ENCODE results near the gene OSBPL10. TPM values are rescaled to one million over a fixed set of nuclear protein-coding genes. Genes with fewer than 3 reads are reported as not detected.

The OSBPL10 gene
- total RNA-seq, 3 donors from 2014 or later, result 3.2 to 7.0 (median 6.8) TPM

GRCh38 chr3:31763731-31764130 is 217.3 kb downstream of the OSBPL10 start:
- ATAC-seq, result no peak
- no peaks in the 10 kb centered on the region for H3K36me3 Mint-ChIP-seq (ENCODE audit: insufficient read depth)
- H3K4me1 Mint-ChIP-seq (ENCODE audit: low read depth), result peaks cover 3% of the 10 kb centered on the region
- H3K27me3 Mint-ChIP-seq (ENCODE audit: low read depth), result no peaks in the 10 kb centered on the region
- no peak overlapping the region for H3K4me3 Mint-ChIP-seq
- H3K9me3 Mint-ChIP-seq, result no peaks in the 10 kb centered on the region
- no peak for DNase-seq

DNA sequence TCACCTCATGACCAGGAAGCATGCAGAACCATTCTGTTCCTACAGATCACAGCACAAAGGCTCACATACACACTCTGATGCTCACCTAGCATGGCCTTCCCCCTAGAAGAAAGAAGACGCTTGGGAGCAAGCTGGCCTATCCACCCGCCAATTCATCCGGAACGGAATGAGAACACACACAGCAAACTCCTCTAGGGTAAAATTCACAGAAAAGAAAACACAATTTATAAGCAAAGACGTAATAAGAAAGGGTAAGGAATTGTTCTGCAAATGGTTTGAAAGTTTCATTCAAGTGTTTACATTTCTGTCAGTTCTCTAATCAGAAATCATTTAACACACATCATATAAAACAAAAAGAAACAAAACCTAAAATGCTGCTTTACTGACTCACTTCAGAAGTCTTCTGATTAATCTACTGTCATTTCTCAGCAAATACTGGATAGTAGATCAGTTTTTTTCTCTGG is 218.1 kb downstream of the OSBPL10 start:
- no peaks in the 10 kb centered on the region for H3K36me3 Mint-ChIP-seq (ENCODE audit: insufficient read depth)
- H3K4me3 Mint-ChIP-seq, result no peak overlapping the region
- no peak for DNase-seq
- no peak for ATAC-seq
- H3K4me1 Mint-ChIP-seq (ENCODE audit: low read depth), result peaks cover 3% of the 10 kb centered on the region
- H3K27me3 Mint-ChIP-seq (ENCODE audit: low read depth), result no peaks in the 10 kb centered on the region
- no peaks in the 10 kb centered on the region for H3K9me3 Mint-ChIP-seq

- no peaks in the 10 kb centered on the region for H3K9me3 Mint-ChIP-seq
- no peak for DNase-seq
- peaks cover 3% of the 10 kb centered on the region for H3K4me1 Mint-ChIP-seq (ENCODE audit: low read depth)
- H3K4me3 Mint-ChIP-seq, result no peak overlapping the region
- peak in 1 of 2 donors; percentile 52 for ATAC-seq
- H3K27me3 Mint-ChIP-seq (ENCODE audit: low read depth), result no peaks in the 10 kb centered on the region
- no peaks in the 10 kb centered on the region for H3K36me3 Mint-ChIP-seq (ENCODE audit: insufficient read depth)
Measured at GRCh38 chr3:31762097-31762764, 218.8 kb downstream of the OSBPL10 start.

- Mint-ChIP-seq H3K4me1 (ENCODE audit: low read depth) (peaks cover 14% of the 10 kb centered on the region), H3K4me3 (no peak overlapping the region), H3K27me3 (ENCODE audit: low read depth) (no peaks in the 10 kb centered on the region), H3K9me3 (no peaks in the 10 kb centered on the region), H3K36me3 (ENCODE audit: insufficient read depth) (no peaks in the 10 kb centered on the region)
- ATAC-seq (no peak), DNase-seq (no peak)
Measured at GRCh38 chr3:31760654-31761053, 220.4 kb downstream of the OSBPL10 start.

GRCh38 chr3:31758322-31758965 is 222.6 kb downstream of the OSBPL10 start:
- no peaks in the 10 kb centered on the region for H3K36me3 Mint-ChIP-seq (ENCODE audit: insufficient read depth)
- DNase-seq (no peak), ATAC-seq (no peak)
- no peaks in the 10 kb centered on the region for H3K27me3 Mint-ChIP-seq (ENCODE audit: low read depth)
- peaks cover 29% of the 10 kb centered on the region for H3K4me1 Mint-ChIP-seq (ENCODE audit: low read depth)
- no peaks in the 10 kb centered on the region for H3K9me3 Mint-ChIP-seq
- no peak overlapping the region for H3K4me3 Mint-ChIP-seq

DNA sequence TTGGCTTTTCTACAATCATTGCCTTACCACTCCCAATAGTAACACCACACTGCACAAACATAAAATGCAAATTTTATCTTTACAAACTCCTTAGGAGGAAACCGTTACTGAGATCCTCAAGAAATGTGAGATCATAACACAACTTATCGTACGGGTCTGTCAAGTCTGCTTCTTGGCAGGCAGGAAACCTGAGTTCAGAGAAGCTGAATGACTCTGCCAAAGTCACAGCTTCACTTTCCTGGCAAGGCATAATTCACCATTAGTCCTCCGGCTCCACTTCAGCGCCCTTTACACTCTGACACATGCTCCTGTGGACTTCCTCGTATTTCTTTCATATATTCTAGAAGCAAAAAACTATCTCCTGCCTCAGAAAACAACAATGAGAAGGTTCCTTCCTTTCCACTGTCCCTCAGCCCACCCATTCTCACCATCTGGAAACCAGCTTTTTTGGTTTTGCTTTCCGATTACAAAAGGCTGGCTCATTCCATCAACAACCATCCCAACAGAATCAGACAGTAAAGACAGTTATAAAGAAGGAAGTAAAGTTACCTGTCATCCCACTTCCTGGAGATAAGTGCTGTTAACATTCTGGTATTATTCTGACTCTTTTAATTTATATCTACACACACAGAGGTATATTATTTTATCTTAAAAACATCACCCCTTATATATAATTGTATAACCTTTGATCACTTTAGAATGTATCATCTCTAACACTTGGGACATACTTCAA is 225.0 kb downstream of the OSBPL10 start:
- DNase-seq (no peak), ATAC-seq (peak; percentile 79)
- Mint-ChIP-seq H3K36me3 (ENCODE audit: insufficient read depth) (no peaks in the 10 kb centered on the region), H3K27me3 (ENCODE audit: low read depth) (no peaks in the 10 kb centered on the region), H3K4me3 (peak overlapping the region; percentile 43), H3K4me1 (ENCODE audit: low read depth) (peaks cover 26% of the 10 kb centered on the region), H3K9me3 (no peaks in the 10 kb centered on the region)

GRCh38 chr3:31754575-31755278 is 226.3 kb downstream of the OSBPL10 start:
- Mint-ChIP-seq H3K4me3 (no peak overlapping the region), H3K4me1 (ENCODE audit: low read depth) (peaks cover 26% of the 10 kb centered on the region), H3K27me3 (ENCODE audit: low read depth) (no peaks in the 10 kb centered on the region), H3K36me3 (ENCODE audit: insufficient read depth) (no peaks in the 10 kb centered on the region), H3K9me3 (no peaks in the 10 kb centered on the region)
- ATAC-seq (peak; percentile 46 to 52), DNase-seq (no peak)

- Mint-ChIP-seq H3K27me3 (ENCODE audit: low read depth) (peaks cover 3% of the 10 kb centered on the region), H3K36me3 (ENCODE audit: insufficient read depth) (no peaks in the 10 kb centered on the region), H3K4me1 (ENCODE audit: low read depth) (peaks cover 26% of the 10 kb centered on the region), H3K4me3 (no peak overlapping the region), H3K9me3 (no peaks in the 10 kb centered on the region)
- DNase-seq, result no peak
- ATAC-seq, result no peak
Measured at GRCh38 chr3:31753050-31753425, 228.0 kb downstream of the OSBPL10 start.

GRCh38 chr3:31752305-31753049 is 228.6 kb downstream of the OSBPL10 start:
- DNase-seq, result no peak
- Mint-ChIP-seq H3K9me3 (no peaks in the 10 kb centered on the region), H3K27me3 (ENCODE audit: low read depth) (peaks cover 3% of the 10 kb centered on the region), H3K4me3 (no peak overlapping the region), H3K36me3 (ENCODE audit: insufficient read depth) (no peaks in the 10 kb centered on the region), H3K4me1 (ENCODE audit: low read depth) (peaks cover 26% of the 10 kb centered on the region)
- no peak for ATAC-seq

DNA sequence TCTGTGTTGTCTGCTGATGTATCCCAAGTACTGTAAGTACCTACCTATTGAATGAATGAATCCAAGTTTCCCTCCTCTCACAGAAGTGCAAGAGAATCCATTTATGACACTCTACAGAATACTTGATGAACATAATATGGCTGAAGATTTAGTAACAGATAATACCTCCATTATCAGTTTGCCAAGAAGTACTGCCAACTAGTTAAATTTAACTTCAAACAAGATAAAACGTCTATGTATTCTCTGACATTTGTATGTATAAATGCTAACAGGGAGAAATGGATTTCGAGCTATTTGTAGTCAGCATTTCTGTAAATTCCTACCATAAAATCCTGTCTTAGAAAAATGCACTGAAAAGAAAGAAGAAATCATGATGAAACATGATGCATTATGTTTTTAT is 230.7 kb downstream of the OSBPL10 start:
- peaks cover 3% of the 10 kb centered on the region for H3K27me3 Mint-ChIP-seq (ENCODE audit: low read depth)
- no peak overlapping the region for H3K4me3 Mint-ChIP-seq
- H3K9me3 Mint-ChIP-seq, result no peaks in the 10 kb centered on the region
- peaks cover 12% of the 10 kb centered on the region for H3K4me1 Mint-ChIP-seq (ENCODE audit: low read depth)
- ATAC-seq (no peak), DNase-seq (no peak)
- H3K36me3 Mint-ChIP-seq (ENCODE audit: insufficient read depth), result no peaks in the 10 kb centered on the region

- H3K4me1 Mint-ChIP-seq (ENCODE audit: low read depth), result peaks cover under 1% of the 10 kb centered on the region
- no peak for ATAC-seq
- peaks cover 3% of the 10 kb centered on the region for H3K27me3 Mint-ChIP-seq (ENCODE audit: low read depth)
- no peak for DNase-seq
- H3K9me3 Mint-ChIP-seq, result no peaks in the 10 kb centered on the region
- no peak overlapping the region for H3K4me3 Mint-ChIP-seq
- H3K36me3 Mint-ChIP-seq (ENCODE audit: insufficient read depth), result no peaks in the 10 kb centered on the region
Measured at GRCh38 chr3:31748933-31749295, 232.1 kb downstream of the OSBPL10 start.

- ATAC-seq, result no peak
- H3K27me3 Mint-ChIP-seq (ENCODE audit: low read depth), result peaks cover 3% of the 10 kb centered on the region
- no peaks in the 10 kb centered on the region for H3K9me3 Mint-ChIP-seq
- DNase-seq, result no peak
- H3K4me1 Mint-ChIP-seq (ENCODE audit: low read depth), result no peaks in the 10 kb centered on the region
- no peak overlapping the region for H3K4me3 Mint-ChIP-seq
- no peaks in the 10 kb centered on the region for H3K36me3 Mint-ChIP-seq (ENCODE audit: insufficient read depth)
Measured at GRCh38 chr3:31748281-31748932, 232.7 kb downstream of the OSBPL10 start.

DNA sequence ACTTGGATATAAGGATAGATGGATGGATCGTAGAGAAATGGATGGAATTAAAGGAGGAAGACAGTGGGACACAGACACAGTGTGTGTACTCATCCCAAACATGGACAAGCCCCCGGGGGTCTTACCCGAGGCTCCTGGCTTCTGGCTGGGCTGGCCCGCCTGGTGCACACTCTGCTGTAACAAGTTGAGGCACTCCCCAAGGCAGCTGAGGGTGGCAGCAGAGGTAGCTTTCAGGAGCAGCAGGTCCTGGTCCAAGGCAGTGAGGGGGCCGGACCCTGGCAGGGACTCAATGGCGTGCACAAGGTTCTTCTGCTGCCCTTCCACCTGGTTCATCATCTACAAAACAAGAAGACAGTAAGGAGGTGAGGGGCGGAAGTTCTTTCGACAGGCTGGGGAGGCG is 233.3 kb downstream of the OSBPL10 start:
- DNase-seq (no peak), ATAC-seq (no peak)
- Mint-ChIP-seq H3K9me3 (no peaks in the 10 kb centered on the region), H3K4me1 (ENCODE audit: low read depth) (no peaks in the 10 kb centered on the region), H3K4me3 (no peak overlapping the region), H3K36me3 (ENCODE audit: insufficient read depth) (no peaks in the 10 kb centered on the region), H3K27me3 (ENCODE audit: low read depth) (peaks cover 3% of the 10 kb centered on the region)
